SU-DHL-6 (cell line): ENCODE results near the gene FZD4.
"Not testable (repeated sequence)": the region's sequence is repeated elsewhere in the genome, so short reads cannot be mapped to it uniquely, and the experiment has no call there.

Experiments used
- H2AFZ ChIP-seq: fragments of 200-600 bp; sonication (generic); 2 replicates; pipeline ENCODE4 v1.6.1; 2014; ENCODE audit warnings: low read depth, mild to moderate bottlenecking, moderate library complexity, mixed read lengths, antibody characterized with exemption, low read length; ENCODE audit not compliant: severe bottlenecking
- H3F3A ChIP-seq: fragments of 200-600 bp; shearing (Covaris generic); 2 replicates; pipeline ENCODE4 v1.6.0; 2016; ENCODE audit warnings: antibody characterized with exemption, mild to moderate bottlenecking; ENCODE audit not compliant: insufficient read depth
- H3K27ac ChIP-seq: fragments of 200-600 bp; sonication (generic); 2 replicates; pipeline ENCODE4 v1.5.1; 2016; ENCODE audit warnings: low read depth, mild to moderate bottlenecking, low read length, moderate library complexity, mixed read lengths
- H3K27me3 ChIP-seq: fragments of 200-600 bp; sonication (generic), shearing (Covaris generic); 2 replicates; pipeline ENCODE4 v1.6.0; 2014; ENCODE audit warnings: mild to moderate bottlenecking, low read length
- H3K36me3 ChIP-seq: fragments of 200-600 bp; sonication (generic); 2 replicates; pipeline ENCODE4 v1.6.1; 2014; ENCODE audit warnings: mild to moderate bottlenecking, low read length, mixed read lengths
- H3K4me2 ChIP-seq: fragments of 300-600, 200-600 bp; shearing (Covaris generic), sonication (generic); 2 replicates; pipeline ENCODE4 v1.6.0; 2014; ENCODE audit warnings: low read length, low read depth, mild to moderate bottlenecking; ENCODE audit not compliant: poor library complexity, severe bottlenecking
- H3K4me3 ChIP-seq: fragments of 200-600 bp; sonication (generic); 2 replicates; pipeline ENCODE4 v1.5.1; 2014; ENCODE audit warnings: antibody characterized with exemption, low read length, mild to moderate bottlenecking, mixed read lengths; ENCODE audit not compliant: insufficient read depth, poor library complexity, severe bottlenecking
- H3K79me2 ChIP-seq: fragments of 200-600 bp; sonication (generic); 2 replicates; pipeline ENCODE4 v1.6.1; 2014; ENCODE audit warnings: mild to moderate bottlenecking, low read length, moderate library complexity; ENCODE audit not compliant: insufficient read depth
- H3K9ac ChIP-seq: fragments of 200-600 bp; sonication (generic); 2 replicates; pipeline ENCODE4 v1.7.0; 2014; ENCODE audit warnings: mild to moderate bottlenecking, low read length
- H3K9me2 ChIP-seq: fragments of 200-600 bp; sonication (generic); replicated peaks from 2 replicates; pipeline ENCODE4 v1.6.1; 2014; ENCODE audit warnings: low read length; ENCODE audit not compliant: insufficient read depth
- H3K9me3 ChIP-seq: fragments of 200-600 bp; sonication (generic); 2 replicates; pipeline ENCODE4 v1.6.1; 2014; ENCODE audit warnings: low read length, mixed read lengths; ENCODE audit not compliant: insufficient read depth
- H4K20me1 ChIP-seq: fragments of 200-600 bp; sonication (generic); 2 replicates; pipeline ENCODE4 v1.6.1; 2014; ENCODE audit warnings: low read depth, mild to moderate bottlenecking, antibody characterized with exemption, low read length, moderate library complexity, mixed read lengths
- CTCF ChIP-seq: fragments of 200-600 bp; sonication (generic); IDR thresholded peaks from one replicate; pipeline ENCODE4 v1.5.1; 2017; ENCODE audit warnings: antibody characterized with exemption, mild to moderate bottlenecking, low read length, moderate library complexity; ENCODE audit not compliant: insufficient read depth, poor library complexity, severe bottlenecking
- EZH2phosphoT487 ChIP-seq: fragments of 200-600 bp; sonication (generic), shearing (Covaris generic); conservative IDR thresholded peaks from 2 replicates; pipeline ENCODE4 v1.6.1; 2018; ENCODE audit warnings: mild to moderate bottlenecking, antibody characterized with exemption, low read length, moderate library complexity, mixed read lengths

FZD4 gene

GRCh38 chr11:86949995-86950660 is 5.1 kb downstream of the FZD4 start:
- H3K4me3 ChIP-seq: no peak overlapping the region
- H3K4me2 ChIP-seq: no peak overlapping the region
- H3K27me3 ChIP-seq: no peaks in the 10 kb centered on the region
- H3K9ac ChIP-seq: no peak overlapping the region
- H3K79me2 ChIP-seq: no peaks in the 10 kb centered on the region
- no peaks in the 10 kb centered on the region for H3K9me3 ChIP-seq
- no peak for TF ChIP-seq EZH2phosphoT487
- TF ChIP-seq CTCF: no peak
- no peaks in the 10 kb centered on the region for H3F3A ChIP-seq
- H3K36me3 ChIP-seq: no peaks in the 10 kb centered on the region
- H4K20me1 ChIP-seq: no peaks in the 10 kb centered on the region
- H2AFZ ChIP-seq: no peak overlapping the region
- no peak overlapping the region for H3K27ac ChIP-seq
- no peaks in the 10 kb centered on the region for H3K9me2 ChIP-seq

DNA sequence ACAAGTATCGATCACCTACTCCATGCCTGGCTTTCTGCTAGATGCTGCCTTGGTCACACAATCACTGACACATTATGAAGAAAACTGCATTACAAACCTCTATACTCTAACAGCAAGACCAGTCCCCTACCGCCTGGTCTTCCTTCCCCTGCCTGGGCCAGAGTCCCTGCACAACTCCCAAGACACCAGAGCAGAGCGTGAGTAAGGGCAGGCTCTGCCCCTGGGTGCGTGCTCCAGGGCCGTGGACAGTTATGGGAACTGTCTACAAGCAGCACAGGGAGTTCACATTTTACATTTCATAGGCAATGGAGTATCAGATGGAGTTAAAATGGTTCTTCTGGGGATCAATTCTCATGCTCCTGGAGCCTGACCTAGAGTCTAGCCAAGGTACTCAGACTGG is 6.5 kb downstream of the FZD4 start:
- Histone ChIP-seq H4K20me1 (no peaks in the 10 kb centered on the region), H3K27ac (no peak overlapping the region), H3K9me2 (no peaks in the 10 kb centered on the region), H2AFZ (no peak overlapping the region), H3K9me3 (no peaks in the 10 kb centered on the region), H3K4me3 (no peak overlapping the region), H3K27me3 (no peaks in the 10 kb centered on the region), H3K4me2 (no peak overlapping the region), H3K36me3 (no peaks in the 10 kb centered on the region), H3F3A (no peaks in the 10 kb centered on the region), H3K79me2 (no peaks in the 10 kb centered on the region), H3K9ac (no peak overlapping the region)
- TF ChIP-seq CTCF: no peak

DNA sequence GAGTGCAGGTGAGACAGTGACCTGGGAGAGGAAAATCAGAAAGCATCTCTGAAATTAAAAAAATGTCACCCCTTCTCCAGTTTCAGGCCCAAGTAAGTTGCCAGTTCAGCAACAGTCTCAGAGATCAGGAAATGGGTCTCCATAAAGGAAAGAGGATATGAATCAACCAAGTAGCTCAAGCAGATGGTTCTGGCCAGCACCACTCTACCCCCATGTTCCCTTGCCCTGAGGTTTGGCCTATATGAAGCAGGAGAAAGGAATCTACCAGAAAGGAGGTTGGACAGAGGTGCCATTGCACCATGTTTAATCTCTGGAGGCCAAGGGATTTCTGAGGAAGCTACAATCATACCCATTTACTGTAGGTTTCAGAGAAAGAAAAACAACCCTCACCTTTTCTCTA is 7.7 kb downstream of the FZD4 start:
- Histone ChIP-seq H3K4me3 (no peak overlapping the region), H3K9ac (no peak overlapping the region), H3K27ac (no peak overlapping the region), H3K36me3 (no peaks in the 10 kb centered on the region), H3K27me3 (no peaks in the 10 kb centered on the region), H3K9me2 (no peaks in the 10 kb centered on the region), H3K9me3 (no peaks in the 10 kb centered on the region), H4K20me1 (no peaks in the 10 kb centered on the region), H3K4me2 (no peak overlapping the region), H3K79me2 (no peaks in the 10 kb centered on the region), H3F3A (no peaks in the 10 kb centered on the region), H2AFZ (no peak overlapping the region)
- TF ChIP-seq EZH2phosphoT487 (no peak), CTCF (no peak)

GRCh38 chr11:86943505-86943904 is 11.7 kb downstream of the FZD4 start:
- not testable (repeated sequence) for H2AFZ ChIP-seq, H3K36me3 ChIP-seq, H3K27me3 ChIP-seq, H3K27ac ChIP-seq, H4K20me1 ChIP-seq, H3K4me3 ChIP-seq, H3K79me2 ChIP-seq, H3K9me3 ChIP-seq, H3F3A ChIP-seq, H3K9ac ChIP-seq, H3K9me2 ChIP-seq, H3K4me2 ChIP-seq
